HG03135 (cell line): ENCODE measurements around the gene SLC43A2.
A peak's percentile ranks its signal among the peaks of the same experiment; 100 is the strongest.
"Not testable (repeated sequence)": the region's sequence is repeated elsewhere in the genome, so short reads cannot be mapped to it uniquely, and the experiment has no call there.

ENCODE experiments used
- ATAC-seq: cut with Tn5 transposase; IDR thresholded peaks from one replicate; pipeline ENCODE4 v1.9.1; 2021; ENCODE audit warnings: mild to moderate bottlenecking, moderate library complexity; ENCODE audit not compliant: unreplicated experiment

The SLC43A2 gene

DNA sequence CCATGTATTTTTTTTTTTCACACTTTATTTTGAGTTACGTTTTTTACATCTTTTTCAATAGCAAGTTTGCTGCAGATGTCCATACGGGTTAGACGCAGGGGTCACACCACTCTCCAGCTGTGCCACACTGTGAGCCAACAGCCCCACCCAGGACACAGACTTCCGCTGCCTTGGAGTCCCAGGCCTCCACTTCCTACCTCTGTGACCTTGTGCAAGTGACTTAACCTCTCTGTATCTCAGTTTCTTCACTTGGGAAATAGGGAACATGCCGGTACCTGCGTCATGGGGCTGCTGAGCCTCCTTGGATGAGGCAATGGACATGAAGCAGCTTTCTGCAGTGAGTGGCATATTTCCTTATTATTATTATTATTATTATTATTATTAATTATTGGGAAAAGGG is 62.8 kb downstream of the SLC43A2 start:
- no peak for ATAC-seq

DNA sequence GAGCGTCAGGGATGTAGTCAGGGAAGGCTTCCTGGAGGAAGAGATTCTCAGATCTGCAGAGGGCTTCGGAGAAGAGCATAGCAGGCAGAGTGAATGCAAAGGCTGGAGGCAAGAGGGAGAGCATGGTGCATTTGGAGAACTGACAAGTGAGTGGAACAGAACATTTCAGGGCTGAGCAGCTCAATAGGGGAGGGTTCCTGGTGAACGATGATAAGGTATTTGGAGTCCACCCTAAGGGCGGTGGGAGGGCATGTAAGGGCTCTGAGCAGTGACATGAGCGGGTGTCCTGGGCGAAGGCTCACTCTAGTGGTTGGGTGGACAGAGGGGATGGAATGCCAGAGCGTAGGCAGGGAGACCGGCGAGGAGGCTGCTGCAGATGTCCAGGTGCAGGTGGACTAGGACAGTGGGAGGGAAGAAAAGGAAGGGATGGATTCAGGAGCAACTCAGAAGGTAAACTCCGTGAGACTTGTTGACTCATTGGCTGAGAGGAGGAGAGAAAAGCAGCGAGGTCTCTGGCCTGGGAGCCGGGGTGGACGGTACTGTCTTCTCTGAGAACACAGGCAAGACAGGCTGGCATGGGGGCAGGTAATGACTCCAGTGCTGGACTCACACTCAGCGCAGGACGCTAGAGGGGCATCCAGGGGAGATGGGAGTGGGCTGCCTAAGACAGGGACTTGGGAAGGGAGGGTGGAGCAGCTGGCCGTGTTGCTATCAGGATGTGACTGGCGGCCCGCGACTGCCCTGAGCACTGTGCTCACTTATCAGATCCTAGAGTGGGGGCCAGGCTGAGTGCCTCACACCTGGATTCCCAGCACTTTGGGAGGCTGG is 64.6 kb downstream of the SLC43A2 start:
- no peak for ATAC-seq

DNA sequence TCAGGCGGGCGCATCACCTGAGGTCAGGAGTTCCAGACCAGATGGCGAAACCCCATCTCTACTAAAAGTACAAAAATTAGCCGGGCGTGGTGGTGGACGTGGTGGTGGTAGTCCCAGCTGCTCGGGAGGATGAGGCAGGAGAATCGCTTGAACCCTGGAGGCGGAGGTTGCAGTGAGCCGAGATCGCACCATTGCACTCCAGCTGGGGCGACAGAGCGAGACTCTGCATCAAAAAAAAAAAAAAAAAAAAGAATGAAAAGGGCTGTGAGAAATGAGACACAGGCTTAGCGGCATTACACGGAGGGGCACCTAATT is 65.2 kb downstream of the SLC43A2 start:
- ATAC-seq = not testable (repeated sequence)

DNA sequence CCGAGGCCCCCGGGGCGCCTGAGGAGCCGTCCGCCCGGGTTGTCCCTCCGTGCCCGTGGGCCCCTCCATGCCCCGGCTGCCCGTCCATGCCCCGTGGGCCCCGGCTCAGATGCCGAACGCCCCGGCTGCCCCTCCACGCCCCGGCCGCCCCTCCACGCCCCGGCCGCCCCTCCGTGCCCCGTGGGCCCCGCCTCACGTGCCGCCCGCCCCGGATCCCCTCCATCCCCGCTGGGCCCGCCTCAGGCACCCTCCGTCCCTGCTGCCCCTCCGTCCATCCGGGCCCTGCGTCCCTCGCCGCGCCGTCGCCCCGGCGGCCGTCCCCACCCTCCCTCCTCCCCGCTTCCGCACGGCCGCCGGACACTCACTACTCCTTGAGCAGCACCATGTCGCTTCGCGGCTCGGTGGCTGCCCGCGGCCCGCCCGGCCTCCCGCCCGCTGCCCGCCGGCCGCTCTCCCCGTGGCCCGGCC is 66.4 kb downstream of the SLC43A2 start:
- ATAC-seq = peak; percentile 30

DNA sequence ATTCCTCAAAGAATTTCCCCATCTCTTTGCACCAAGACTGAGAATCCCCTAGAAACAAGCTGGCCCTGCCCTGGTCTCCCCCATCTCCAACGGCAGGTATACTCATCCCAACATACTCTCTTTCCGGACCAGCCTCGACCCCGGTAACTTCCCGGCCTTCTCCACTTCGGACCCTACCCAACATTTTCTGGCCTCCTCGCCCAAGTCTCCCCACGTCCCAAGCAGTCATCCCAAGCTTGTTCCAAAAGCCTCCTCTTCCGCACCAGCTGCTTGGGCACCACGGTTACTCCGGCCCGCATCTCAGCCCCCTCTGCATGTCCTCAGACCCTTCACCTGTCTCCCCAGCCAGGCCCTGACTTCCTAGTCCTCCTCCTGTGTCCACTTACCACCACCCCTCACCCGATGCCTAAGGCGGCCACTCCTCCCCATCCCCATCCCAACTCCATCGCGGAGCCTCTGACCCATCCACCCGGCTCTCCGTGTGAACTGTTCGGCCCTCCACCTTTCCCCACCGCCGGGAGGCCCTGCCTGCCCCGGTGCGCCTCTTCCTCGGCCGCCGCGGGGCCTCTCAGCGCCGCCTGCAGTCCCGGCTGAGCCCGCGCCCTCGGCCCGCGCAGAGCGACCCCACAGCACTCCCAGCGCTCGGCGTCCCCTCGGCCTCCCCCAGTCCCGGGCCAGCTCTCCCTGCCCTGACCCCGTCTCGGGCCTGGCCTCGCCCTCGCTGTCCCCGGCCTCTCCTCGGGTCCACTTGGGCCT is 67.0 kb downstream of the SLC43A2 start:
- no peak for ATAC-seq

DNA sequence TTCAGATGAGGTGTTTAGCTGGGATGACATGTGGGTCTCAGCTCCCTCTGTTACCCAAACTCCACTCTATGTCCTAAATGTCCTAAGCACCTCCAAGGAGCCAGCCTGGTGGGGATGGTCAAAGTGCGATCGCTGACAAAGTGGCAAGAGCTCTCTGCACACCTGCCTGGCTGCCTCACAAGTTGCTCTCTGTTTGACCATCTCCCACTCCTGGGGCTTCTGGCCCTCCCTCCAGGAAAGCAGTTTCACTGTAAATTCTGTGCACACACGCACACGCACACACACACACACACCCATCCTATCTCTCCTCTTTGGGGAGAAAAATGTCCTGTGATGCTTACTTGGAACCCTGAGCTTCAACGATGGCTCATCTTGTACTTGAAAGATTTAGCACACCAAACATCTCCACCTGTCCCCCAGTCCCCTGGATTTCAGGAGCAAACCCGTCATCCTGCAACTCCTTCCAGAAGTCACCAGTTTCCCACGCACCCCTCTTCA is 67.7 kb downstream of the SLC43A2 start:
- no peak for ATAC-seq

DNA sequence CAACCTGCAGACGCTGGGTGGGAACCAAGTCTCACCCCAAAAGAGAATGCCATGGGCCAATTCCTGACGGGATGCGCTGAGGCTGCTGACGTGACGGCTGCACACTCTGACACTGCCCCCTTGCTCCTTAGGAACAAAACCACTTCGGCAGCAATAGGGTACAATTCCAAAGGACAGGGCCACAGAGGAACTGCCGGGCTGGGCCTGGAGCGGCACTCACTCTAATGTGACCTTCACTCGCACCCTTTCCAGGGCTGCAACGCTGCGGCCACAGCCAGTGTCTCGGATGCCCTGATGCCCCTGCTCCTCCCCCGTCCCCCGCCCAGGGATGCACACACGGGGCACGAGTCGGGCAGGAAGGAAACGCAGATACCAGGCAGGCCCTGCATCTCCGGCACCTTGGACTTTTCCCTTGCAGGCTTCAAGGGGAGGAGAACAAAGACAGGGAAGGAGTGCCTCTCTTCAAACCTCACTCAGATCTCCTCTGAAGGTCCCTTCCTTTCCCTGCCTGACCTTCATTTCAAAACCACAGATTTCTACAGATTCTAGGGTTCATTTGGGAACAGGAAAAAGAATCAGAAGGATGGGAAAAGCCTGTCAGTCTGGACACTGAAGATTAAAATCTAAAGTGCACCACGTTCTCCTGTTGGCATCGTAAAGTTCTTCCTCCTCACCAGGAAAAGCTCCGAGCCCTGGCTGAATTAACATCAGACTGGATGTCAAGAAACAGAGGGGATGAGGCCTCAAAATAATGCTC is 68.4 kb downstream of the SLC43A2 start:
- no peak for ATAC-seq

DNA sequence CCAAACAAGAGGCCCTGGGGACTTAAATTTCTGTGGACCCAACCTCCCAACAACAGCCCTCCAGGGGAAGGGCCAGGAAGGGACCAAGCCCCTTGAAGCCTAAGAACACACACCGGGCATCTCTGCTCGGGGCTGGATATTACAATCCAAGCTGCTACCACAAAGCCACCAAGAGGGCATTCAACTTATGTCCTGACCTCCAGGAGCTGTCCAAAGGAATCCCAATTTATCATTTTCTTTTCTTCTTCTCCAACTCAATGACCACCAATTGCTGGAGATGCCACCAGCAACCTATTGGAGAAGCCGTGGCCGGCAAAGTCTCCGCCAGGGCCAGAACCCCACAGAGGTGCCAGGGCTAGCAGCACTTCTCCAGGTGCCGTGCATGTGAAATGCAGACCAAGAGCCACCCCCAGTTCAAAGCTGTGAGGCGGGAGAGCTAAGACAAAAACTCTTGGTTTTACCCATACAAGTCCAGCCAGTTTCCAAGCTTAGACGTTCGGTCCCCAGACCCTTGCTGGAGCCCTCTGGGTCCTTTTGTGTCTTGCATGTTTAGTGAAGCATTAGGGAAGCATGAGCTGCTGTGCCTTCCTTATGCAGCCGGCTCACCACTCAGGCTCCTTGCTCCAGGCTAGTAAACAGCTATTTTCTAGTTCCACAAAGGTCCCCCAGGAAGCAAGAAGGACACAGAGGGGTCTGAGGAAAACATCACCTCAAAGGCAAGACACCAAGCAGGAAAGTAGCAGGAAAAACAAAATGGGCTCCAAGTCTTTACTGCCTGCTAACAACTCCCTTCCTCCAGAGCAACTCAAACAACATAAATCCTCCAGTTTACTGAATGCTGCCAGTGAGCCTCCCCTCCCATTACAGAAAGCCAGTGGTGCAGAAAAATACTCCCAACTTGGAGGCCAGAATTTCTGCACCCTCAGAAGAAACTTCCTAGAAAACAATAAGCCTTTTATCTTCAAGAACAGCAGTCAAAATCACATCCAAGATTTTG is 69.3 kb downstream of the SLC43A2 start:
- ATAC-seq = no peak

DNA sequence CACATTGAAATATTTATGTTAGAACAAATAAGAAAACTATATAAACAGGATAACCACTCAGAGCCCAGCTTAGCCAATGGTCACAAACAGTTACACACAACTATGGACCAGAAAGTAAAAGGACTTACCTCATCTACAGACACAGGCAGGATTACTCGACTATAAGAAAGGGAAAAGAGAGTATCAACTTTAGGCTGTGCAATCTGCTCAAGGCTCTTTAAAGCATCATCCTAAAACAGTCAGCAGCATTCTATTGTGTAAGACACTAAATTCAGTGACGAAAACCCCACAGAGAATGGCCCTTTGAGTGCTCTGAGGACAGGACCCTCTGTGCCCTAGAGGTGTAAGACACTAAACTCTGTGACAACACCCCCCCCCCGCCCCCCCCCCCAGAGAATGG is 70.2 kb downstream of the SLC43A2 start:
- ATAC-seq = no peak

DNA sequence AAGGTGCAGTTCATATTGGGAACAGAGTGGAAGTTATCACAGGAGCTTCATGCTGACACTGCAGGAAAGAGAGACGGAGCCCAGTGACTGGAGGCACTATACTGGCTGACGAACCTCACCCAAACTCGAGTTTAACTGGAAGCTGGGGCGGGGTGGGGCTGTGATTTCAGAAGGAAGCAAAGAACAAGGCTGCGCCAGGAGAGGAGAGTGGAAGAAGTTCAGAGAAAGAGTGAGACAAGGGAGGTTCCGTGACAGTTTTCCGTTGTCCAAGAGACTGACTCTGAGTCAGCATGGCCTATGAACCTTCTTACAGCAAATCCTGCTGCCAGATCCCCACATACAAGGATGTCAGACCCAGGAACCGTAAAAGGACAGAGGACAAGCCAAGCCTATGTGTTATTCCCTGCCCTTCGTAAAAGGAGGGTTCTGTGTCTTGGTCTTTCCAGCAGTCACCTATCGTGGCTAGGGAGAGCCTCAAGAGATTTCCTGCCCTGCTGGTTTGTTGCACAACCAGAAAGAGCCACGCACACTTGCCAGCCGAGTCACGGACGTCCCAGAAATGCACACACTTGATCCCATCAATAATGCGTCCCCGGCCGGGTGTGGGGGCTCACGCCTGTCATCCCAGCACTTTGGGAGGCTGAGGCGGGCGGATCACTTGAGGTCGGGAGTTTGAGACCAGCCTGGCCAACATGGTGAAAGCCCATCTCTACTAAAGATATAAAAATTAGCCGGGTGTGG is 71.1 kb downstream of the SLC43A2 start:
- no peak for ATAC-seq

DNA sequence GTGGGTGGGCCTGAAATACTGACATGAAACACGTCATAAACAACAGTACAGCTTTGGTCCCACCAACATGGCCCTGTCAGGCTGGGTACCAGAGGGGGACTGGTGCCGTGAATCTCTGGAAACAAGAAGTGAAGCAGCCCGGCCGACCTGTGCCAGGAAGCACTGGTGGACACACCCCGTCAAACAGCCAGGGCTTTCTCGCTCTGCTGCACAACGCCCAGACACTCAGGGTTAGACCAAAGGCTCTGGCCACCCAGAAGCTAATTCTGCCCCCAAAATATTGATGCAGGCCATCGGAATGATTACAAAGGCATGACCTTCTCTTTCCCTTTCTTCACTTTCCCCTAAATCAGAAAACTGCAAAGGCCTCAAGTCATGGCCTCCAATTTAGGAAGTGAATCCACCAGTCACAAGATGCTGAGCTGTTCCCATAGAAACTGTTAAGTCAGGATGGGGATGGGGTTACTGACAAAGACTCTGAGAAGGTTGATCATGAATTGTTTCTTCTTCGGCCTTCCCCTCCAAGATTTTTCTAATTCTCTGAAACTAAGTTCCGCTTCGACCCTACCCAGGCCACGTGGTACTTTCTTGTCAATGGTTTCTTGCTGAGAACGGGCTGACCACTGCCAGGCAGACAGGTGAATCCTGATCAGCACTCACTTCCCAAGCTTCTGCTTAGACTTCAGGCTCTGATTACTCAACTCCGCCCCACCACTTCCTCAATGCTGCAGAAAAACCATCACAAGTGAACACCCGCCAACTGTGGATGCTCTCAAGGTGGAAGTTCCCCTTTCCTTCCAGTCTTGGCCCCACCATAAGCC is 72.8 kb downstream of the SLC43A2 start:
- no peak for ATAC-seq

DNA sequence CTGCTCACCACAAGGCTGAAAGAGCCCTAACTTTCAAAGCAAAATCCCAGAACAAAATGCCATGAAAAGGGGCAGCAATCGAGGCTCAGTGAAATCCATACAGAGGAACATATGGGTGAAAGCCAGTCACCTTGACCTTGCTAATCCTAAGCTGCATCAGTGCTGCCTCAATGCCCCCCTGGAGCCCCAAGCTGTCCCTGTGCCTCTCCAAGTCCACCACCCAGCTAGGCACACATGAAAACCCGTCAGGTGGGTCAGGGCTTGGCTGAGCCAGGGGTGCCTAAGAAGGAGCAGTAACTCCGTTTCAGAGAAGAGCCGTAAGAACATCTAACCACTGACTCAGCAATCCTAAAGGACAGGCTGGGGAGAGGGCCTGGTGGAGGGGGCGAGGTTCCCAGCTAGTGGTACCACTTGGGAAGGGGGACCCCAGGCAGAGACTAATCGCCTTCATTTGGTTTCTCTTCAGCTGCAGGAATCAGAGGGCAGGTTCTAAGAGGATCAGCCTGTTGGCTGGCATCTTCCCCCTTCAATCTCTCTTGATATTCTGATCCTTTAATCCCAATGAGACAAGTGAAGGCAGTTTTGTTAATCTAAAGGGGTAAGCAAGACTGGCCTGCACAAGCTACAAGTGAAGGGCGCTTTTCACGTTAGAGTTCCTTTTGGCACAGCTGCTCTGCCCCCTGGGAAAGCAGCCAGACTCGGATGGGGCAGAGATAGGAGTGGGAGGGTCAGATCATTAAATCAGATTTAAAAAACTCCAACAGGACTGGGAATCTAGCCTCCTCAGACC is 73.7 kb downstream of the SLC43A2 start:
- ATAC-seq = no peak

DNA sequence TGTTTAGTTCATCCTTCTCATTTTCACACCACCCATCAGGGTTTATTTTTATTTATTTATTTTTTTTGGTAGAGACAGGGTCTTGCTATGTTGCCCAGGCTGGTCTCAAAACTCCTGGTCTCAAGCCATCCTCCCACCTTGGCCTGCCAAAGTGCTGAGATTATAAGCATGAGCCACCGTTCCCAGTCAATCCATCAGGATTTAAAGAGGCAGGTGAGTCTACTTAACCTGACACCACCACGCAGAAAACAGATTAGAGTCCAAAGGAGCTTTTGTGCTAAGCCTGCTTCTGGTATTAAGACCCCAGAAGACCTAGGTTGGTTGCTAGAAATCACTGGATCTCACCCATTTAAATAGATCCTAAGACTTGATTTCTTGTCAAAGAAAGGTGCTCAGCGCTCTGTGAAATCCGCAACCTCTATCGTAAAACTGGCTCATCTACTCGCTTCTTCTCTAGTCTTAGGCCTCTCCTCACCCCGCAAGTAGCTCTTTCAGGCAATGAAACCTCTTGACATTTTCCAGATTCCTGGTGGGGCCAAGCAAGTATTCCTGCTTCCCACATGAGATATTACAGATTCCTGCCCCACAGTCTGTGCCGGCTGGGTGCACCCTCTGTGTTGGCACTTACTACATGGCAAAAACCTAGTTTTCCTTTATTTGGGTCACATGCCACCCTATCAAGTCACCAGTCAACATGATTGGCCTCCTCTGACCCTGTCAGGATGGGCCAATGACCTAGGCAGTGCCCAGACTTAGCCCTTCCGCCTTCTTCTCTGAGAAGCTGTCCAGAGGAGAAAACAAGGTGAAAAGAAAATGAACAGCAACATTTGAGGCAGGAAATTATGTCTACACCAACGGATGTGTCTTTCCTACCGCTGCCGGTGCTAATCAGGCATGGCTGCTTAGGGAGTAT is 75.0 kb downstream of the SLC43A2 start:
- ATAC-seq = no peak

DNA sequence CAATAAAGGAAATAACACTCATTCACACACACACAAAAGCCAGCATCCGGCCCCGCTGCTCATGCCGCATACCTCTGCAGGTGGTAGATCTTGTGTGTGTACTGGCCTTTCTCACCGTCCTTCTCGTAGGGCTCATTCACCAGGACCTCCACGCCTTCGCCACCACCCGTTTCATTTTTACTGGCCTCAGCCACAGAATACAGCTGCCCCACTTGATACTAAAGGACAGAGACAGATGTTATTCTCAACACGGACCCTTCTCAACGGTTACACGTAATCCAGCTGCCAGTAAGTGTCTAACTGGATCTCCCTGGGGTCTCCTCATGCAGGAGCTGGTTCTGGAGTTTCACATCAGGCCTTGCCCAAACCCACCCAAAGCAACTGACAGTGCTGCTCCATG is 75.7 kb downstream of the SLC43A2 start:
- no peak for ATAC-seq

DNA sequence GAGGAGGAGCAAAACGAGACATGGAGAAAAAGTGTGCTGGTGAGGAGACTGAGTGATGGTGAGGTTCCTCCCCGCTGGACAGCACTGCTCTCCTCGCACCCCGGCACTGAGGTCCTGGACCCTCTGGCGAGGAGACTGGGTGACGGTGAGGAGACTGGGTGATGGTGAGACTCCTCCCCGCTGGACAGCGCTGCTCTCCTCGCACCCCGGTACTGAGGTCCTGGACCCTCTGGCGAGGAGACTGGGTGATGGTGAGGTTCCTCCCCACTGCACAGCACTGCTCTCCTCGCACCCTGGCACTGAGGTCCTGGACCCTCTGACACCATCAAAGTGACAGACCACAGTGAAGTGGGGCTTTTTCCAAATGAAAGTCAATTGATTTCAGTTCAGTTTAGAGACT is 76.9 kb downstream of the SLC43A2 start:
- ATAC-seq = no peak

DNA sequence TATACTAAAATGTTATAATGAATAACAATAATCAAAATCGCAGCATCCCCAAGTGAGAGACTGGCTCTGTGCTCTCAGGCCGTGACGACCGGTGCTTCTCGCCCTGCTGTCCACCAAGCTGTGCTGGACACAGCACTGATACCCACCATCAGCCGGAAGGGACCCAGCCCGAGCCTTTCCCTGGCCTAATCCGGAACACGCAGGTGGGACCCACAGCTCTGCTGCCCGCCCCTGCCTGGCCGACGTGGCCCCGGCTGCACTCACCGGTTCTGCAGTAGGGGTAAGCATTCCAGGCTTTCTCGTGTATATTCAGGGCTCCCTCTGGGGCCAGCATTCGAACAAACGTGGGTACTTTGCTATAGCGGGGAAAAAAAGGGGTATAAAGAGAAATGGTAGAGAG is 80.6 kb downstream of the SLC43A2 start:
- no peak for ATAC-seq
